HG03521 (cell line): ENCODE measurements around the gene RAMAC.
"Not testable (repeated sequence)": the region's sequence is repeated elsewhere in the genome, so short reads cannot be mapped to it uniquely, and the experiment has no call there.

Experiments
- ATAC-seq: cut with Tn5 transposase; IDR thresholded peaks from one replicate; pipeline ENCODE4 v1.9.1; 2021; ENCODE audit warnings: mild to moderate bottlenecking, moderate library complexity; ENCODE audit not compliant: unreplicated experiment

RAMAC gene

GRCh38 chr15:83012076-83012426, 26.0 kb downstream of the RAMAC start:
- ATAC-seq = no peak

GRCh38 chr15:83012636-83013035, 26.6 kb downstream of the RAMAC start:
- no peak for ATAC-seq

DNA sequence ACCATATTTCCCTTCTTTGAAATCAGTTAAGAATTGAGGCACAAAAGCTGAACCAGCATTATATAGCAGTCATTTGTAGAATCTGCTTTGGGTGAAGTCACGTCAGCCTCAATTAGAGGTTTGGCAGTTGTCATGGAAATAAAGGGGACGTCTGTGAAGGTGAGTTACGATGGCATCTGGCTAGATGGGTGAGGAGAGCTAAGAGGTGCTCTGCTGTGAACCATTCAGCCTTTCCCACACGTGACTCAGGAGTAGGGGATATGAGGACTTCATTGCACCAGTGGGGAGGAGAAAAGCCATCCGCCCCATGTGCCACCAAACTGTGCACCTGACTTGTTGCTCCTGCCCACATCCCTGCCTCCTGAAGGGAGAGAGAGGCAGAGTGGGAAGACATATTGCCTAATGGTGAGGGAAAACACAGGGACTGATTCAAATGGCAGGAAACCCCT, 28.2 kb downstream of the RAMAC start:
- ATAC-seq = no peak

DNA sequence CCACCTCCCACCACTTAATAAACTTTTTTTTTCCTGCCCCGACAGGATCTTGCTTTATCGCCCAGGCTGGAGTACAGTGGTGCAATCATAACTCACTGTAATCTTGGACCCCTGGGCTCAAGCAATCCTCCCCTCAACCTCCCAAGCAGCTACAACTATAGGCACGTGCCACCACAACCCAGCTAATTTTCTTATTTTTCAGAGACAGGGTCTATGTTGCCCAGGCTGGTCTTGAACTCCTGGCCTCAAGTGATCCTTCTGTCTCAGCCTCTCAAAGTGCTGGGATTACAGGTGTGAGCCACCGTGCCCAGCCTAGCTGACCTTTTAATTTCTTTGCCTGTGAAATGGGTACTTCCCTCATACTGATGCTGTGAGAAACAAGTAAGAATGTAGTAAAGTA, 29.4 kb downstream of the RAMAC start:
- ATAC-seq = no peak

DNA sequence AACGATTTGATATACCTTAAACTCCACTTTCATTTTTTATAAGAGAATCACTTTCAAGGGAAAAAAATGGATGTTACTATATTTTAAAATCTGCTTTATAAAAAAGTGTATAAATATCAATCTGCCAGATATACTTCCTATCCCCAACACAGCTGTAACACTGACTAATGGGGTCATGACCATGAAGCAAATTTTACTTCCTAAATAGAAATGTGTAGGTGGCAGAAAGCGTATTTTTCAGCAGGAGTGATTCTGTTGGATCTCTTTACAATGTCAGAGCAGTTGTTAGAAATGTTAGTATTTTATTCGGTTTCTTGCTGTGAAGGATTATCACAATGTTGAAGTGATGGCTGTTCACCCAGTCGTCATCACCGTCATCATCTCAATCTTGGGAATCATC, 30.9 kb downstream of the RAMAC start:
- ATAC-seq = no peak

DNA sequence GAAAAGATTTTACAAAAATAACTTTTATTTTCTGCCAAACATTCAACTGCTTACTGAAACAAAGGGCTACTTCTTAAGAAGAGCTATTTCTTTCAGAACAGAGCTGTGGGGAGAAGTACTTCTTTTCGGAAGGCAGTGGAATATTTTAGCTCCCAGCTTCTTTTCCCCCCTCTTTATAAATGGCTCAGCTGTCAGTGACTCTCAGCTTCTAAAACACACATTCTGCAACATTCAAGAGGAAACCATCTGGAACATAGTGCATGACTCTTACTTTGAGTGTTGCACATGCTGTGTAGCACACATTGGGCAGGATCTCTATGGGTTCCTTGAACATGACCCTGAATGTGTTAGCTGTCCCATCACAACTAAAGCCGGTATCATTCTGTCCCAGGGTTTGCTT, 32.4 kb downstream of the RAMAC start:
- no peak for ATAC-seq

- no peak for ATAC-seq
Measured at GRCh38 chr15:83030021-83030420, 44.0 kb downstream of the RAMAC start.

- not testable (repeated sequence) for ATAC-seq
Measured at GRCh38 chr15:83031234-83031633, 45.2 kb downstream of the RAMAC start.

DNA sequence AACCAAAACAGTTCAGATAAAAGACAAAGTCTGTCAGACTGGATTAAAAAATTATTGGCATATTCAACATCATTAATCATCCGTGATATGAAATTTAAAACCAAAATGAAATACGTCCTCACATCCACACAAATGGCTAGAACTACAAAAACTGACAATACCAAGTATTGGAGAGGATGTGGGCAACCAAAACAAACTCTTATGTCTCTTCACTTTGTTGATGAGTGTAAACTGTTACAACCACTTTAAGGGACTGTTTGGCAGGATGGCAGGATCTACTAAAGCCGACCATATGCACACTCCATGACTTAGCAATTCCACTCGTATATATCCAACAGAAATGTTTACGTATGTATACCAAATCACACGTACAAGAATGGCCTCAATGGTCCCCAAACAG, 50.2 kb downstream of the RAMAC start:
- no peak for ATAC-seq

GRCh38 chr15:83039206-83039605, 53.2 kb downstream of the RAMAC start:
- ATAC-seq = no peak
